ENCODE results near the gene SLC6A20.
"Not testable (repeated sequence)": the region's sequence is repeated elsewhere in the genome, so short reads cannot be mapped to it uniquely, and the experiment has no call there.

Gene SLC6A20

DNA sequence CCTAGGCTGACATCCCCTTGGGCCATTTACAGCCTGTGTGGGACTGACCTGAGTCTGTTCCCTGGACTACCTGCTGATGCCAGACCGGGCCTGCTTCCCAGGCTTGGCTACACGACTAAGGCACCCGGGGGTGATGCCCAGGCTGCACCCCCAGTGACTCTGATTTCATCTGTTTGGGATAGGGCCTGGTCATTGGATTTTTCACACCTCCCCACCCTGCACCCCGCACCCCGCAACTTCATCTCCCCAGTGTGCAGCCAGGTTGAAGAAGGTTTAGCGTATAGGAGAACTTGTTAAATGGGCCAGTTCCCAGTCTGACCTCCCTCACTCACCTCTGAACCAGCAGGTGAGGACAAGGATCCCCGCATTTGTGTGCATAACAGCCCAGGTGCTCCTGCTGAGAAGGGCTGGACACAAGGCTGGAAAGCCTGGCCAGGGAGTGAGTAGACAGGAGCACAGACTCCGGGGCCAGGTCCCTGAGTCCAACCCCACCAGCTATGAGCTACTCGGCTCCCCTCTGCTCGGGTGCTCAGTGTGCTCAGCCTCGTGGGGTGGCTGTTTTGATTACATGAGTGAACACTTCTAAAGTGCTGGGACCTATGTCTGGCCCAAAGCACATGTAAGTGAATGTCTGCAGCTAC lies 18.5 kb downstream of the SLC6A20 start:
- FAIRE-seq: no peak

- FAIRE-seq: no peak
These were observed 19.1 kb downstream of the SLC6A20 start for GRCh38 chr3:45777111-45777745.

GRCh38 chr3:45776611-45777010 lies 19.7 kb downstream of the SLC6A20 start:
- FAIRE-seq: no peak

DNA sequence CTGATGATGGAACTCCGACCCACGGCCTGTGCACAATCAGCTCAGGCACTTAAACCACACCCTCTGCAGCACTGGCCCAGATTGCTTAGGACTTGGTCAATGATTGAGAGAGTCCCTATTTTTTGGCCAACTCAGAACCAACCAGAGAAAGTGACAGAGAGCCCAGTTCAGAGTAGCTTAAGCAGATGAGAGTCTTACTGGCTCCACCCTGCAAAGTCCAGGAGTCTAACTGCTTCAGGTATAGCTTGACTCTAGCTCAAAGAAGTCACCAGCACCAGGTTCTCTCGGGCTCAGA lies 20.1 kb downstream of the SLC6A20 start:
- no peak for FAIRE-seq

- FAIRE-seq: no peak
These were observed 20.6 kb downstream of the SLC6A20 start for GRCh38 chr3:45775571-45776300.

- FAIRE-seq: no peak
These were observed 21.5 kb downstream of the SLC6A20 start for GRCh38 chr3:45774581-45775521.

- no peak for FAIRE-seq
These were observed 22.5 kb downstream of the SLC6A20 start for GRCh38 chr3:45773714-45774449.

- FAIRE-seq: no peak
These were observed 23.3 kb downstream of the SLC6A20 start for GRCh38 chr3:45773072-45773471.

GRCh38 chr3:45772341-45773035 lies 23.8 kb downstream of the SLC6A20 start:
- no peak for FAIRE-seq

DNA sequence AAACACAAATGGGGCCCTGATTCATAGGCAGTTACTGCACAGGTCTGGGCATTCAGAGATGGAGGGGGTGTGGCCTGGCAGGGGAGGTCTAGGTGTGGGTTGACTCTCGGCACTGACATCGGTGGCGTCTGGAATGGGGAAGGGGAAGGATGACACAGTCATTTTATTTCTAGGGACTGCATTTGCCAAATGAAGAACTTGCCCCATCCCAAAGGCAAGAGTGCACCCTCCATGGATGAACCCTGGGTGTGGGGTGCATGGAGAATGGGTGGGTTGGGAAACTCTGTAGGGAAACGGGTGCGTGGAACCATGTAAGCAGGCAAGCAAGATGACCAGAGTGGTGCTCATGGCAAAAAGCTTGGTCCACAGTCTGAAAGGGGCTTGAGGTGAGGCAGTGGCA lies 24.5 kb downstream of the SLC6A20 start:
- no peak for FAIRE-seq

- no peak for FAIRE-seq
These were observed 25.1 kb downstream of the SLC6A20 start for GRCh38 chr3:45771166-45771775.

DNA sequence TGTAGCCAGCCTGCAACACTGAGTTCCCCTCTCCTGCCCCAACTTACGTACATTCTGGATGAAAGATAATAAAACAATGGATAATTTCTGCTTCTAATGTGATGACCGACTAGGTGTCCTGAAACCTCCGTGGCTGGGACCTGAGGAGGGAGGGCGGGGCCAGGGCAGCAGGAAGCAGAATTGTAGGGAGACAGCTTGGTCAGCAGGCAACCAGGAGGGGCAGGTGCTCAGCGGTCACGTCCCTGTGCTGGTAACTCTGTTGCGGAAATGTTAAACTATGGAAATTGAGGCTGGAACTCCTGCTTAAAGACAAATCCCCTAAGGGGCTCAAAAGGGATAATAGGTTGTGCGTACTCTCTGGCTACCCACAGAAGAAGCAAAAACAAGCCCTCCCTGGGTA lies 30.4 kb downstream of the SLC6A20 start:
- FAIRE-seq: no peak

DNA sequence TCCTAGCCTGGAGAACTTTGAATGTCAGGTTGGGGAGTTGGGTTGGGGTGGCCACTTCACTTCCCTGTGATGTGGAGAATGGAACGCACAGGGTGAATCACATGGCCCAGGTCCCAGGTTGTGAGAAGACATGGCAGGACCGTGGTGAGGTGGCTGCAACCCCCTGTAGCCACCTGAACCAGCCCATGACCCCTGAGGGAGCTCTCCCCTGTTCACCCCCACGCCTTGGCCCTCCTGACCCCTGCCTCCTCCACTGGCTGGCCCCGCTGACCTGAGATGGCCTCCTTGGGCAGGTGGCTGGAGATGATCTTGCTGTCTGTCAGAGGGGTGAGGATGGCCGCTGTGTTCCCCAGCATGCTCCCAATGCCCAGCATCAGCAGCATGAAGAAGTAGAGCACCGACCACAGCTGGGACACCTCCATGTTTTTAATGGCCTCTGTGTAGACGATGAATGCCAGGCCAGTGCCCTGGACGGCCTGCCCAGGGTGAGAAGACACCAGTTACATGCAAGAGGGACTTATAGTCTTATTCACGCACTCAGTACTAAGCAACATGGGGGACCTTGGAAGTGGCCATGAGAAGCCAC lies 31.0 kb downstream of the SLC6A20 start:
- FAIRE-seq: no peak

DNA sequence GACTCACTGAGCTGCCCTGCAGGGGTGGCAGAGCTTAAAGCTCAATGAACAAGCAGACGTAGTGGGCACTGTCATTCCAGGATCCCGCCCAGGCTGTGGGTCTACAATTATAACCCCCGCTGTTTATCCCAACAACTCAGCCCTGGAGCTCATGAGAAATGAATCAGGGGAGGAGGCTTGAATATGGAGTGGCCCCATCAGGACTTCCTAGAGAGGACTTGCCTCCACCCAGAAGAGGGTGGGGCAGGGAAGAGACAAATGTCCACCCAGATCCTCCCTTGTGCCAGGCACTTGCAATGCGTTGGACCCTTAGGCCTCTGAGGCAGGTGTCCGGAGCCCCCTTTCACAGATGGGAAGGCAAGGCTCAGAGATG lies 33.0 kb downstream of the SLC6A20 start:
- FAIRE-seq: no peak

DNA sequence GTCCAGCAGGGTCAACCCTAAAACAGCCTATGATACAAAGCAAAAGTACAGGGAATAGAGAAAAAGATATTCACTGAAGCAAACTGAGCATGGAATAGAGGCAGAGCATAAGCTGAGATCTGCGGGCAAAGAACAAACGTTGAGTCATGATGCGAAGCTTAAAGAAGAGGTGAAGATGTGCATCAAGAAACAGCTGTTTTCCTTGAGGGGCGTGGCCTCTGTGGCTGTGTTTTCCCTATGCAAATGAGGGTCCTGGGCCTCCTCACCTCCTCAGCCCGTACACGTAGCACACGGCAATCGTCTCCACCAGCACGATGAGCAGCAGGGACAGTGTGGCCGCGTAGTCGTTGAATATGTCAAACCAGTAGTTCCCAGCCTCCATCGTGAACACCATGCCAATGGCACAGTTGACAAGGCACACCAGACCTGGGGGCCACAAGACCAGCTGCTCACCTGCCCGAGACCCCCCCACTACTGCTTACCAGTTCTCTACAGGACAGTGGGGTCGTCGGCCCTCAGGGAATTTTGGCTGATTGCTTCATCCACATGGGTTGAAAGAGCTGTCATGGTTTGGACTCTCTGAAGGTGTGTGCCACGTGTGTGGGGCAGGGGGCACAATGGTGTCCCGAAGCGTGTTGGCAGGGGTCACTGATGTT lies 33.6 kb downstream of the SLC6A20 start:
- FAIRE-seq: no peak

DNA sequence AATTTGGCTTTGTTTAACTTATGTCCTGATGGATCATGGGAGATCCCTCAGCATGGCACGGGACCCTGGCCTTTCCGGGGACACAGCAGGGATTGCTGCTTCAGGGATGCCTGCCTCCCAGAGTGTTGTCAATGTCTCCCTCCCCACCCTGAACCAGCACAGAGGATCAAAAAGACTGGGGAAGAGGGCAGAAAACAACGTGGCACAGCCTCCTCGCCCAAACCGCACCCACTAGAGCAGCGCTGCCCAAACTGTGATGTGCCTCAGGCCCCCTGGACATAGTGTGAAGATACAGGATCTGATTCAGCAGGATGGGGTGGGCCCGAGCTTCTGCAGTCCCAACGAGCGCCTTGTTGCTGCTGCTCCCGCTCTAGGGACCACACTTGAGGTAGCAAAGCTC lies 34.5 kb downstream of the SLC6A20 start:
- FAIRE-seq: no peak

GRCh38 chr3:45760878-45761711 lies 35.2 kb downstream of the SLC6A20 start:
- FAIRE-seq: no peak

DNA sequence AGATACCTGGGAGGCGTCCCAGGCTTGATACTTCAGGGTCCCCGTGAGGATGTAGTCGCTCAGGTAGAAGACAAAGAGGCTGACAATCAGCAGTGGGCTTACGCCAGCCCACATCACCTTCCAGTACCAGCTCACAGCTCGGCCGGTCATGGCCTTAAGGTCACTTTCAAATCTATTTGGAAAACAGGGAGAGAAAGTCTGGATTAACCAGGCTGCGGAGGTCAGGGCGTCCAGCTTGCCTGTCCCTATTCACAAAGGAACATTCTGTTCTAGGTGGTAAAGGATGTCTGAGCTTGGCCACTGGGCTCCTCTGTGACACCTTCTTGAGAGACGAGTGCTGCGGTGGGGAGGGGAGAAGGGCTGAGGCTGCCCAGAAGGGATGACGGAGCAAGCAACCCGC lies 36.5 kb downstream of the SLC6A20 start:
- no peak for FAIRE-seq

- FAIRE-seq: no peak
These were observed 37.5 kb downstream of the SLC6A20 start for GRCh38 chr3:45758871-45759270.

GRCh38 chr3:45757141-45757540 lies 39.2 kb downstream of the SLC6A20 start:
- FAIRE-seq: not testable (repeated sequence)
